GM21515 (cell line): ENCODE results near the gene RBL1.
"Not testable (repeated sequence)": the region's sequence is repeated elsewhere in the genome, so short reads cannot be mapped to it uniquely, and the experiment has no call there.

Experiments
- ATAC-seq: cut with Tn5 transposase; IDR thresholded peaks from one replicate; pipeline ENCODE4 v1.9.1; 2021; ENCODE audit not compliant: unreplicated experiment

The RBL1 gene

GRCh38 chr20:37075932-37076685 is 19.7 kb downstream of the RBL1 start:
- no peak for ATAC-seq

GRCh38 chr20:37072293-37073196 is 23.3 kb downstream of the RBL1 start:
- no peak for ATAC-seq

GRCh38 chr20:37071481-37071911 is 24.3 kb downstream of the RBL1 start:
- ATAC-seq: no peak

GRCh38 chr20:37069563-37069962 is 26.2 kb downstream of the RBL1 start:
- not testable (repeated sequence) for ATAC-seq

DNA sequence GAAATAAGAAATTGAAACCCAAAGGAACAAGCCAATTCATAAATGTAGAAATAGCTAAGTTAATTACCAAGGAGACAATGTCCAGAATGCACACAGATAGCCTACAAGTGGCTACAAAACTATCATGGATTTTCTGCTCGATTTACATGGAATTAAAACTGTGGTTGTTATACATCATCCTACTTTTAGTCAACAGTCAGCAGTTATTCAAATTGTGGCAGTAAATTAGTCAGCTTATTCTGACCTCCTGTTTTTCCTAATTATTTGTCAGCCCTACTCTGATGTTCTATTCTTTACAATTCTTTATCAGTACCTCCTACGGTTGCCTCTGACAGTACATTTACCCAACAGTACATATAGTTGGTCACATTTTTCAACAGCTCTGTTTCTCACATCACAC is 29.6 kb downstream of the RBL1 start:
- ATAC-seq: no peak

DNA sequence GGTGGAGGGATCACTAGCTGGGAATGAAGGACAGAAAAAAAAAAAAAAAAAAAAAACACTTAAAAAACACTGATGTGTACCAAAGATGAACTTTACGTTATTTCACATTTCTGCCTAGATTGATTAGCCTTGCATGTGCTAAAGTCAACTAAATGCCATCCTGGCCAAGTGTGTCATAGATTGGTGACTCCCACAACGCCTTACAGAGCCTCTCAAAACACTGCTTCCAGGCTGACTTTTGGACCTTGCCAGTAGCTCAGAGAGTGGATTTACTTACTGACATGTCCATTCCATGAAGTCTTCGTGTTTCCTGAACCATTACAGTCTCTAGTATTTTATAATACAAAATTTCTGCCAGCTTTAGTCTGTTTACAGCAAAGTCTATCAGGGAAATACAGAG is 40.5 kb downstream of the RBL1 start:
- ATAC-seq: no peak

- no peak for ATAC-seq
Observed at GRCh38 chr20:37053230-37053950, 42.4 kb downstream of the RBL1 start.

GRCh38 chr20:37042986-37043972 is 52.5 kb downstream of the RBL1 start:
- ATAC-seq: peak; percentile 57

DNA sequence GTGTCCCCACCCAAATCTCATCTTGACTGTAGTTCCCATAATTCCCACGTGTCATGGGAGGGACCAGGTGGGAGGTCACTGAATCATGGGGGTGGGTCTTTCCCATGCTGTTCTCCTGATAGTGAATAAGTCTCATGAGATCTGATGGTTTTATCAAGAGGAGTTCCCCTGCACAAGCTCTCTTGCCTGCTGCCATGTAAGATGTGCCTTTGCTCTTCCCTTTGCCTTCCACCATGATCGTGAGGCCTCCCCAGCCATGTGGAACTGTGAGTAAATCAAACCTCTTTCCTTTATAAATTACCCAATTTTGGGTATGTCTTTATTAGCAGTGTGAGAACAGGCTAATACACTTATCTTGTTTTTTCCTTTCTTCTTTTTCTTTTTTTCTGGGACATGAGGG is 56.4 kb downstream of the RBL1 start:
- ATAC-seq: not testable (repeated sequence)

- no peak for ATAC-seq
Observed at GRCh38 chr20:37032077-37032476, 63.7 kb downstream of the RBL1 start.

DNA sequence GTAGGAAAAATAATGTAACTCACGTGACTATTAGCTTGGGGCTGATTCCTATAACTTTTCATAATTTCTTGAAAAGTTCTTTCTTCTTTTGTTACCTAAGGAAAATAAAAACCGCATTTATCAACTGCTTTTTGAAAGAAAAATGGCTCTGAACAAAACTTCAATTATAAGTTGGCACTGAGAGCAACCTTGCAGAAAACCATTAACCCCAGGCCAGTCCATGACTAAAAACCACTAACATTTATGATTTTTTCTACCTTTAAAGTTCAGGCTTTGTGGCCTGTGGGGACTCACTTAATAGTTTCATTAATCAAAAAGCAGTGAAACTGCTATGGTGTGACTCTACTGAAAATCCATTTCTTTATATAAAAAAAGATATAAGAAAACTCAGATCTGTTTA is 75.2 kb downstream of the RBL1 start:
- ATAC-seq: no peak

GRCh38 chr20:37012631-37013030 is 83.2 kb downstream of the RBL1 start:
- ATAC-seq: not testable (repeated sequence)

DNA sequence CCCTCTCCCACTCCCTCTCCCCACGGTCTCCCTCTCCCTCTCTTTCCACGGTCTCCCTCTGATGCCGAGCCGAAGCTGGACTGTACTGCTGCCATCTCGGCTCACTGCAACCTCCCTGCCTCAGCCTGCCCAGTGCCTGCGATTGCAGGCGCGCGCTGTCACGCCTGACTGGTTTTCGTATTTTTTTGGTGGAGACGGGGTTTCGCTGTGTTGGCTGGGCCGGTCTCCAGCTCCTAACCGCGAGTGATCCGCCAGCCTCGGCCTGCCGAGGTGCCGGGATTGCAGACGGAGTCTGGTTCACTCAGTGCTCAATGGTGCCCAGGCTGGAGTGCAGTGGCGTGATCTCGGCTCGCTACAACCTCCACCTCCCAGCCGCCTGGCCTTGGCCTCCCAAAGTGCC is 83.9 kb downstream of the RBL1 start:
- not testable (repeated sequence) for ATAC-seq

- no peak for ATAC-seq
Observed at GRCh38 chr20:37011147-37011546, 84.7 kb downstream of the RBL1 start.

DNA sequence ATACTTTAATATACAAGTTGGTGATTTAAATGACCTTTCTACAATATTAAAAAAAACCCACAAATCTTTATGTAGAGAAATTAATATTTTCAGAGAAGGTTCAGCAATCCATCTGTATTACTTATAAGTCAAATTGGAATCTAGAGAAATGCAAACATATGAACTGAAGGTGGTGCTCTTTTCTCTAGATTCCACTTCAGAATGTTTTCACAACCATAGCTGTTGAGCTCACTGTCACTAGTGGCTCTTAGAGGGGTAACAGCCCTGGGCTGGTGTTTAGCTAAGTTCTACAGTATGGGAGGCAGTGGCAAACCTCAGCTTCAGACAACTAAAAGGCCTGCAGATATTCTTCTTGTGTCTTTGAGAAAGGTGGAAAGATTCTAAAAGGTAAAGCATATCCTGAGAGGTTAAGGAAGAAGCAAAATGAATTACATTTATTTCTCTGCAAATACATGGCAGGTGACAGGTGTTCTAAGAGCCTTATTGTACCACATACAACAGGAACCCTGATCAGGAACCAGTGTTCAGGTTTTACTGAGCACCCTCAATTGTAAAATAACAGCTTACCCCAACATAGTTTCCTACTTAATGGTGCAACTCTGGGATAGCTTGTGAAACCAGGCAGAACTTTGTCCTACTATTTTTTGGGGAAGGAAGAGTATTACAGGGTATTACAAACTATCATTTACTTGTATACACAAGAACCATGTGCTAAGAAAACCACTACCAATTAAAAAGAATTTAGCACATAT is 87.7 kb downstream of the RBL1 start:
- ATAC-seq: no peak

DNA sequence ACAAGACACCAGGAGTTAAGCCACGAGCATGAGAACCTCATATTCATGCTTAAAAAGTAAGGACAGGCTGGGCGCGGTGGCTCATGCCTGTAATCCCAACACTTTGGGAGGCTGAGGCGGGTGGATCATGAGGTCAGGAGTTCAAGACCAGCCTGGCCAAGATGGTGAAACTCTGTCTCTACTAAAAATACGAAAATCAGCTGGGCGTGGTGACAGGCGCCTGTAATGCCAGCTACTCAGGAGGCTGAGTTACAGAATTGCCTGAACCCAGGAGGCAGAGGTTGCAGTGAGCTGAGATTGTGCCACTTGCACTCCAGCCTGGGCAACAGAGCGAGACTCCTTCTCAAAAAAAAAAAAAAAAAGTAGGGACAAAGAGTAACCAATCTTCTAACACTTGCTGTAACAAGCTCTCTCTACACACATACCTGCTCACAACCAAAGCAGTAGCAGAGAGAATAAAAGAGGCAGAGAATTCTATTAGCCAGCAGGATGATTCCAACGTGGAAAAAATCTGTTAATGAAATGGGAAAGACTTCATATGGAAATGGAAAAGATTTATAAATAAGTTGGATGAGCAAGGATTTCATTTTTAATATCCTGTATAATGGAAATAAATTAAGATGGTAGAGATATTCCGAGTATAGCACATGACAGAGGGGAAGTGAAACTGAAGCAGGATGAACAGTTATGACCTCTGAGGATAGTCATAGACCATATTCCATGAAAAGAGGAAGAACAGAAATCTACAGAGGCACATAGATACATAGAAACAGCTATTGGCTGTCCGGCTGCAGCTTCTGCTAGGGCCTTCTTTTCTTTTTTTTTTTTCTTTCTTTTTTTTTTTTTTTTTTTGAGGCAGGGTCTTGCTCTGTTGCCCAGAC is 90.5 kb downstream of the RBL1 start:
- ATAC-seq: not testable (repeated sequence)

DNA sequence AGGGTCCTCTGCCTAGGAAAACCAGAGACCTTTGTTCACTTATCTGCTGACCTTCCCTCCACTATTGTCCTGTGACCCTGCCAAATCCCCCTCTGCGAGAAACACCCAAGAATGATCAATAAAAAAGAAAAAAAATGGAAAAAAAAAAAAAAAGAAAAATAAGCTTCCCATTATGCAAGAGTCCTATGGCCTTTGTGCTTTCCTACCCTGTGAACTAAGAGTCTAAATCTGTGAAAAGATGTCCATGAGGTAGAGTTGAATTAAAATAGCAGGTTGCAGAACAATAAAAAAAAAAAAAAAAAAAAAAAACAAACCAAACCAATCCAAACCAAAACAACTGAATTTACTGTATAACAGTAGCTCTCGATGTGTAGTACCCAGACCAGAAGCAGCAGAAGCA is 94.2 kb downstream of the RBL1 start:
- ATAC-seq: not testable (repeated sequence)

- not testable (repeated sequence) for ATAC-seq
Observed at GRCh38 chr20:37000171-37000570, 95.6 kb downstream of the RBL1 start.
